Transverse colon (tissue), 3 donors: ENCODE measurements around the gene TIMP3.

Experiments used
- EP300 ChIP-seq: sonication (generic); formaldehyde crosslinking; IDR thresholded peaks from one replicate; pipeline ENCODE4 v1.6.1; 2017; ENCODE audit warnings: antibody characterized with exemption, low read depth
- TF ChIP-seq, protein P1 (sequence below), 5 experiments: fragments of 200-600 bp in 3 of 5; fragments of 450-650 bp in 2 of 5; sonication (generic) in 3 of 5; IDR thresholded peaks; 1 replicate in 2 of 5; 2 replicates in 3 of 5; pipeline ENCODE4 v1.5.1; 2016 to 2017; ENCODE audit warnings: antibody characterized with exemption in 5 of 5, inconsistent platforms in 3 of 5, mild to moderate bottlenecking in 2 of 5, moderate library complexity in 1 of 5

DNA sequence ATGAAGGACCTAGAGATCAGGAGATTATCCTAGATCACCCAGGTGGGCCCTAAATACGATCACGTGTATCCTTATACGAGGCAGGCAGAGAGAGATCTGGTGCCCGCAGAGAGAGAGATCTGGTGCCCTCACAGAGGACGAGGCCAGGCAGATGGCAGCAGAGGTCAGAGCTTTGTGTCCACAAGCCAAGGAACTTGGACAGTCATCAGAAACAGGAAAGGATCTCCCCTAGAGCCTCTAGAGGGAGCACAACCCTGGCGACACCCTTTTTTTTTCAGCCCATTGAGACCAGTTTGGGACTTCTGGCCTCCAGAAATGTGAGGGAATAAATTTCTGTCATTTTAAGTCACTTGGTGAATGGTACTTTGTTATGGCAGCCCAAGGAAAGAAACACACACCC is 25.5 kb upstream of the TIMP3 start:
- TF ChIP-seq, protein P1, sequence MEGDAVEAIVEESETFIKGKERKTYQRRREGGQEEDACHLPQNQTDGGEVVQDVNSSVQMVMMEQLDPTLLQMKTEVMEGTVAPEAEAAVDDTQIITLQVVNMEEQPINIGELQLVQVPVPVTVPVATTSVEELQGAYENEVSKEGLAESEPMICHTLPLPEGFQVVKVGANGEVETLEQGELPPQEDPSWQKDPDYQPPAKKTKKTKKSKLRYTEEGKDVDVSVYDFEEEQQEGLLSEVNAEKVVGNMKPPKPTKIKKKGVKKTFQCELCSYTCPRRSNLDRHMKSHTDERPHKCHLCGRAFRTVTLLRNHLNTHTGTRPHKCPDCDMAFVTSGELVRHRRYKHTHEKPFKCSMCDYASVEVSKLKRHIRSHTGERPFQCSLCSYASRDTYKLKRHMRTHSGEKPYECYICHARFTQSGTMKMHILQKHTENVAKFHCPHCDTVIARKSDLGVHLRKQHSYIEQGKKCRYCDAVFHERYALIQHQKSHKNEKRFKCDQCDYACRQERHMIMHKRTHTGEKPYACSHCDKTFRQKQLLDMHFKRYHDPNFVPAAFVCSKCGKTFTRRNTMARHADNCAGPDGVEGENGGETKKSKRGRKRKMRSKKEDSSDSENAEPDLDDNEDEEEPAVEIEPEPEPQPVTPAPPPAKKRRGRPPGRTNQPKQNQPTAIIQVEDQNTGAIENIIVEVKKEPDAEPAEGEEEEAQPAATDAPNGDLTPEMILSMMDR (IDR thresholded peaks at IDR 0.05): peak in 1 of 5 experiments; percentile 23
- no peak for TF ChIP-seq EP300
